HG02759 (cell line): ENCODE data around the gene CD79A.

Experiments
- ATAC-seq: cut with Tn5 transposase; IDR thresholded peaks from one replicate; pipeline ENCODE4 v1.9.1; 2021; ENCODE audit warnings: mild to moderate bottlenecking, moderate library complexity; ENCODE audit not compliant: unreplicated experiment

The CD79A gene

DNA sequence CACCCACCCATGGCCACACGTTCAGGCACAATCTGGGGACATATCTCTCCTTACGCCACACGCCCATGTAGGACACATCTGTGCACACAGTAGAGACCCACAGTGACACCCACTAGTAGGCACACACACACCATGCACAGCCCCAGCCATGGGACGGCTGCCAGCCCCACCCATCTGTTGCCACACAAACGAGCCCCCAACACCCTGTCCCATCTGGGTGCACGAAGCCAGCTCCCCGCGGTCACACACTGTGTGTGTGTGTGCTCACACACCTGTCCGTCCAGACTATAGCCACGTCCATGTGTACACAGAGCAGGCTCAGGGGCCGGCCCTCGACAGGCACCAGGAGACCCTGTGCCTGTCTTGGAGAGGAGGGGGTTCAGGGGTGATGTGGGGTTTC lies 40.6 kb downstream of the CD79A start:
- ATAC-seq, result no peak

DNA sequence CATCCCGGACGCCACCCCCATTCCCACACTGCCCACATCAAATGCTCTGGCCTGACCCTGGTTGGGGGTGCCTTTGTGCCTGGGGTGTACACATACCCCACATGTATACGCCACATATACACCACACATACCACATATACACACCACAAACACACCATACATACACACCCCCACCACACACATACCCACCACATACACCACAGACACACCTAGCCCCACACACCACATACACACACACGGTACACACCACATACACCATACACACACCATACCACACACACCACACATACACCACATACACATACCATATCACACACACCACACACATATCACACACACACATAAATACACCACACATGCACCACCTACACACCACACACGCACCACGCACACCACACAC lies 41.0 kb downstream of the CD79A start:
- no peak for ATAC-seq

DNA sequence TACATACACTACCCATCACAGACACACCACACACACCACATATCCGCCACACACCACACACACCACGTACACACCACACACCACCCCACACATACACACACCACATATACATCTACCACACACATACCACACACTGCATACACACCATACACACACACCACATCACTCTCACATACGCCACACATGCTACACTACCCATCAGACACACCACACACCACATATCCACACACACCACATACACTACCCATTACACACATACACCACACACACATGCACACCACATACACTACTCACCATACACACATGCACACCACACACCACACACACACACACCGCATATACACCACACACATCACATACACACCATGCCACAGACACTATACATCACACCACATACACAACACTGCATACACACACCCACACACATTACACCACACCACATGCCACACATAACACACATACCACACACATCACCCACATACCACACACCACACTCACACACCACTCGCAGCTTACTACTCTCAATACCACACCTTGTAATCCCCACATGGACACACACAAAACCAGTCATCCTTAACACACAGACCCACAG lies 41.7 kb downstream of the CD79A start:
- no peak for ATAC-seq

DNA sequence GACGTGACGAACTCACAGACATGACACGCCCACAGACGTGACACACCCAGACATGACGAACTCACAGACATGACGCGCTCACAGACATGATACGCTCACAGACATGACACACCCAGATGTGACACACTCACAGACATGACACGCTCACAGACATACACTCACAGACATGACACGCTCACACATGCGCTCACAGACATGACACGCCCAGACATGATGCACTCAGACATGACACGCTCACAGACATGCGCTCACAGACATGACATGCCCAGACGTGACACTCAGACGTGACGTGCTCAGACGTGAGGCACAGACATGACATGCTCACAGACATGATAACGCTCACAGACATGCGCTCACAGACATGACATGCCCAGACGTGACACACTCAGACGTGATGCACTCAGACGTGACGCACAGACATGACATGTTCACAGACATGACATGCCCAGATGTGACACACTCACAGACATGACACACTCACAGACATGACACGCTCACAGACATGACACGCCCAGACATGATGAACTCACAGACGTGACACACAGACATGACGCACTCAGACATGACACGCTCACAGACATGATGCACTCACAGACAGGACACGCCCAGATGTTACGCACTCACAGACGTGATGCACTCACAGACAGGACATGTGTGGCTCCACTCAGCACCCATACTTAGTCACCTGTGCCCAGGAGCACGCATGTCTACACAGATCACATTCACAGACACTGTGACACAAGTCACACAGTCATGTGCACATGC lies 43.1 kb downstream of the CD79A start:
- ATAC-seq, result no peak

DNA sequence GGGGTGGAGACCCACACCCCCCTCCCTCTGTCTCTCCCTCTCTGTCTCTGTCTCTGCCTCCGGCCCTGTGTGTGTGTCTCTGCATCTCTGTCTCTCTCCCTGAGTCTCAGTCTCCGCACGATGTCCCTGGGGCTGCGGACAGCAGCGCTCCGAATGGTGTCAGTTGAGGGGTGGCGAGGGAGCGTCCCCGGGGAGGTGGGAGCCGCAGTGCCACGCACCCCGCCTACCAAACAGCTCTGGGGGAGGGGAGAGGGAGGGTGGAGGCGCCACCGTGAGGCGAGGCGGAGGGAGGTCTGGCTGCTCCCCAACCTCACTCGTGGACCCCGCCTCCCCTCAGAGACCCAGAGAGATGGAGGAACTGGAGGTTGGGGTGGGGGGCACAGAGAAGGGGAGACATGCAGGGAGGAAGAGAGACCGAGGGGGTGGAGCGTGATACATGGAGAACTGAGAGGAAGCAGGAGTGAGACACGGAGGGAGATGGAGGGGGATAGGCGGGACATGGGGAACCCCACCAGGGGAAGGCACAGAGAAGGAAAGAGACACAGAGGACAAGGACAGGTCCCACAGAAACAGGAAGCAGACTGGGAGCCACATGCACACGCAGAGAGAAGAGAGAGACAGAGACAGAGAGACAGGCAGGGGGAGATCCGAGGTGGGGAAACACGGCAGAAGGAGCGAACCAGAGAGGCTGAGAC lies 44.0 kb downstream of the CD79A start:
- no peak for ATAC-seq

DNA sequence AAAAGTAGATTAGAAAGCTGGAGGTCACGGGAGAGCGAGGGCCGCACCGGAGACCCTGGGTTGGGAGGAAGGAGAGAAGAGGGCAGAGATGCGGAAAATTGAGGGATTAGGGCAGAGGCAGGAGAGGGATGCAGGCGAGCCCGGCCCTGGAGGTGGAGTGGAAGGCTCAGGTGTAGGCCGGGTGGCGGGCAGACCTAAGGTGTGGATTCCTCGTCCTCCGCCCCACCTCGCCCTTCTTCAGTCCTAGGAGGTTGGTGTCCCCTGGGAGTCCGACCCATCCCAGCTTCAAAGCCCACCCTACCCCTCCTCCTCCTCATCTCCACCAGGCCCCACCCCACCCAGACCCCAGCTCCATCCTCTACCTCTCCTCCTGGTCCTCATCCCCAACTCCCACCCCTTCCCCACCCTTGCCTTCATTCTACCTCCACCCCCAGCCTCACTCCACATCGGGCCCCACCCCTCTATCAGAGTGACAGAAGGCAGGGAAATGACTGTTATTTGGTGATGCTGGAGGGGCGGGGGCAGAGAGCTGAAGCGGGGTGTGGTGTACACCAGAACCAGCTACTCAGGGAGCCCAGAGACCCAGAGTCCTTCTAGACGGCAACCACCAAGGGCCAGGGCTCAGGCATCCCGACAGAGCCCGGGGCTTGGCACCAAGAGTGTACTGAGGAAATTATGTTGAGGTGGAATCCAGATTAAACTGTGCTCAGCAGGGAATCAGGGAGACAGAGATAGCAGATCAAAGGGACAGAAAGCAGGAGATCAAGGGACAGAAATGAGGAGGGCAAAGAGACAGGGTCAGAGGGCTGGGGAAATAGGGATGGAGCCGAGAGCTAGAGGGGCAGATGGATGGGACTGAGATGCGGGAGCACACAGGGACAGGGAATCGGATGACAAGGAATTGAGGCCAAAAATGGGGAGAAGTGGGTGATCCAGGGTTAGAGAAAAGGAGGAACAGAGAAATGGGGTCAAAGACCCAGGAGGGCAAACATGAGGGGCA lies 44.8 kb downstream of the CD79A start:
- ATAC-seq, result no peak

DNA sequence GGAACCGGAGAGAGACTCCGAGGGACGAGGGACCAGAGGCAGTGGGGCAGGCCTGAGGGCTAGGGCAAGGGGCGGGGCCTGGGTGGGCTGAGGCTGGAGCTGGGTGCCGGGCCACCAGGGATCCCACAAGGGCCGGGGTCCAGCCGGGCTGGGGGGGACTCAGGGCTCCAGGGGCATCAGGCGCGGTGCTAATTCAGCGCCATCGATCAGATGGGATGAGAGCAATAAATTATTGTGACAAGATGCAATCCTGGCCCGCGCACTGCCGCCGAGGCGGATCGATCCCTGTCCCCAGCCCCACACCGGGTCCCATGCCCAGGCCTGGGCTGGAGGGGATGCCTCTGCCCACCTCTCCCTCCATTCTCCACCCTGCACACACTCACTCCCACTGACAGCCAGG lies 45.5 kb downstream of the CD79A start:
- no peak for ATAC-seq

DNA sequence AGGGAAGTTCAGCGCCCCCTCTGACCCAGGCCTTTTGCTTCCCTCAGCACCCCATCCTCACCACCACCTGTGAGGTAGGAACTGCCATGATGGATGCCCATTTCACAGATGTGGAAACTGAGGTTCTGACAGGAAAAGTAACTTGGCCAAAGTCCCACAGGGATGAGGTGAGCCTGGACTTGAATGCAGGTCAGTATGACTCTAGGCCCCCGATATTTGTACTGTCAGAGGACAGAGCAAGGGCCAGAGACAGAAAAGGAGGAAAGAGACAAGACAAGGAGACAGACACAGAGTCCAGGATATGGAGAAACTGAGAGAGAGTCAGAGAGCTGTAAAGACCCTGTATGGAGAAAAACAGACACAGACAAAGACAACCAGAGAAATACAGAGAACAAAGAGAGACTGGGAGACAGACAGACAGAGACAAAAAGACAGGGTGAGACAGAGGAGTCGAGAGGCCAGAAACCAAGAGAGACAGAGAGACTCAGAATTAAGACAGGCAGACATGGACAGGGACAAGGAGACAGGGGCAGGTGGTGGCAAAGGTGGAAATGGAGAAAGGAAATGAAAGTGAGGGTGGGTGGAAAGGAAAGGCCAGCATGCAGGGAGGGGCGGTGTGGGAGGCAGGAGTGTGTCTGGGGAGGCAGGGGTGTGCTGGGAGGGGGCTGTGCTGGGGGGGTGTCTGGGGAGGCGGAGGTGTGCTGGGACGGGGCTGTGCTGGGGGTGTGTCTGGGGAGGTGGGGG lies 46.1 kb downstream of the CD79A start:
- ATAC-seq, result no peak

DNA sequence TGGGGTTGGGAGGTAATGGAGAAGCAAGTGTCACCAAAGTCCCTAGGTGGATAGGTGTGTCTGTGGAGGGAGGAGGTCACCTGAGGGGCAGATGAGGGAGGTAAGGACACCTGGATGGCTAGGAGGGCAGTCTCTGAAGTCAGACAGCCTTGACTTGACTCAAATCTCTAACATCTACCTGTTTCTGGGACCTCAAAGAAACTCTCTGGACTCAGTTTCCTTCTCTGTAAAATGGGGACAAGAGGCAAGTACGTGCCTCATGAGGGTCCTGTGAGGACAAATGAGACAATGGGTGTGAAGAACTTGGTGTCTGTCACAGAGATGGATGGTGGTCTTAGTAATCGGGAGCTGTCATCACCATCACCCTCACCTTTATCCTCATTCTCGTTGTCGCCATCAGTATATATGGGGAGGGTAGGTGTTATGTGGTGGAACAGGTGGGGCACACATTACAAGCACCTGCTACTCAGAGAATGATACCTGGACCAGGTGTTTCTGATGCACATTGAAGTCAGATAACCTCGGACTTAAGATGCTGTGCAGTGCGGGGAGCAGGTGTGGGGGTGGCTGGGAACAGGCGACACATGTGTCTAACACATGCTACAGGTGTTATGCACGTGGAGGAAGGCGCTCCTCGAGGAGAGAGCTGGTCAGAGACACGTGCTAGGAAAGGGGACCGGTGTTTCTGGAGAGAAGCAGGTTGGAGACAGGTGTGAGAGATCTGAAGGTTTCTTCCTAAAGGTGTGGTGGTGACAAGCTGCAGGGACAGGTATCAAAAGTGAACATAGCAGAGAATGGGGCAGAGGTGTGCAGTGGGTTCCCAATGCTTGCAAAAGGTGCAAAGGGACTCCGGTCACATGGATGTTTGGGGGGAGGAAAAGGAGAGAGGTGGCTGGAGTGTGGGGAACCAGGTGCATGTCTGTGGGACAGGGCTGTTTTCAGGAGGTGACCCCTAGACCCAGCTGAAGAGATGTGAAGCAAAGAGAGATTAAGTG lies 47.4 kb downstream of the CD79A start:
- ATAC-seq, result no peak

DNA sequence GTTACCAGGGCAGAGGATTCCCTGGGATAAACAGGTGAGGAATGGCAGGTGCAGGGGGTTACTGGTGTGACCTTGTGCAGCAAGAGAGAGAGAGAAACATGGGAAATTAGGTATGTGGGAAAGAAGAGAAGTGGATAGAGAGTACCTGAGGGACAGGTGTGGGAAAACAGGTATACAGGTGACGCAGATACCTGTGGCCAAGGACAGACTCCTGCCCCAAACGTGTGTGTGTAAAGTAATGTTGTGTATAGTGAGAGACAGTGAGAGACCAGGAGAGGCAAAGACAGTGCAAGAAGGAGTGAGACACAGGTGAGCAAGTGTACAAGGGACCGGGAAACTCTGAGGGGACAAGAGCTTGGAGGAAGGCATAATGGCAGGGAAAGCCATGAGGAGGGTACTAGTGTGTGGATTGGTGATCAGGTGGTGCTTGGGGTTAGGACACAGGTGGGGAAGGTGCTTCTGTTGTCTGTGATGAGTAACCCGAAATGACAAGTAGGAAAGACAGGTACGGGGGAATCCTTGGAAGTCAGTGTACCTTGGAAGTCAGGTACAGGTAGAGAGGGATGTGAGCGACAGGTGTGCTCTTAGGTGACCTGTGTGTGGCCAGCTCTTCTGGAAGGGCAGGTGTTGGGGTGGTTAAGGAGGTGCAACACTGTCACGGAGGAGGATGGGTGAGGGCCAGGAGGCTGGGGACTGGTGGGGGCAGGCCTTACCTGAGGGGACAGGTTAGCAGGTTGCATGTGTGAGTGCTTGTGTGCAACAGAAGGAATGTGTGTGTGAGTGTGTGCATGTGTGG lies 48.3 kb downstream of the CD79A start:
- ATAC-seq, result no peak

DNA sequence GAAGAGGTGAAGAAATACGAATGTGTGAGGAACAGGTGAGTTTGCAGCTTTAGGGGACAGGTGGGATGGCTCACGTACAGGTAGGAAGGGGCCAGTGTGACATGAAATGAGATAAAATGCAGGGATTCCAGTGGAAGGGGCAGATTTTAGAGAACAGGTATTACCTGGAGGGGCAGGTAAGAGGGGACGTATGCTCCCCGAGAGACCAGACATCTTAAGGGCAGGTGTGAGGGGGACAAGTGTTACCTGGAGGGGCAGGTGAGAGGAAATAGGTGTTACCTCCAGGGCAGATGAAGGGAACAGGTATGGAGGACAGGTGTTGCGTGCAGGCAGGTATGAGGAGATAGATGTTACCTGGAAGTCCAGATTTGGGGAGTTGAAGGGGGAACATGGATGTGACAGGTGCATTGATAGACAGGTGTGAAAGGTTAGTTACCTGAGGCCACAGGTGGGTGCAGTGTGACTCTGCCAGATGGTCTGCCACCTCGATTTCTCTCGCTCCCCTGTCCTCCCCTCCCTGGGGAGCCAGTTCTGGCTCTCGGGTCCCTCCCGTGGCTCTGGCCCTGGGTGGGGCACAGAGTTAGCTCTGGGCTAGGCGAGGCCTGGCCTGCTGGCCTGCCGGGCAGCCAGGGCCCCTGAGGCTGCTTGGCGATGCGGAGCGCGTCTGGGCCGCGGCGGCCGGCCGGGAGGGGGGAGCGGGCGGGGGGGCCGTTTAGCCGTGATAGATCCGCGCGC lies 49.1 kb downstream of the CD79A start:
- no peak for ATAC-seq

DNA sequence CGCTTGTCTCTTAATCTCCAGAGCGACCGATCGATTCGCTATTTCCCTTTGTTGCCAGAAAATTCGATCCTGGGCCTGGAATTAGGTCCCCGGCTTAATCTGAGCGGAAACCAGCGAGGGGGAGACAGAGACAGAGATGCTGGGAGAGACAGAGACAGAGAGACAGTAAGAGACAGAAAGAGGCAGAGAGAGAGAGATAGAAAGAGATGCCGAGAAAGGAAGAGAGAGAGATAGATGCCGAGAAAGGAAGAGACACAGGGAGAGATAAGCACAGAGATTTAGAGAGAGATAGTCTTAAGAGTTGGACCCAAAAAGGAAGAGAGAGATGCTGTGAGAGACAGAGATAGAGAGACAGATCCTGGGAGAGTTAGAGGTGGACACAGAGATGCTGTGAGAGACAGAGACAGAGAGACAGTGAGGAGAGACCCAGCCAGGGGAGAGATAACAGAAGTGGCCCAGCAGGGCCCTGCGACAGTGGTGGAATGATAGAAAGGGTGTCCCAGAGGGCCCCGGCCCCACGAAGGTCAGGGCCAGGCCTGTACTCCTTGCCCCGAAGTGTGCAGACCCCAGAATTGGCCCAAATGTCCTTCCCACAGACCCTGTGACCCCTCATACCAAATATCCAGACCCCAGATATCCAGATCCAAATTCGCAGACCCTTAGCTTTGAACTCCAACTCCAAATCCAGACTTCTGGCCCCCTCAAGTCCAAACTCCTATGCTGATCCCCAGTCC lies 49.9 kb downstream of the CD79A start:
- ATAC-seq, result no peak

DNA sequence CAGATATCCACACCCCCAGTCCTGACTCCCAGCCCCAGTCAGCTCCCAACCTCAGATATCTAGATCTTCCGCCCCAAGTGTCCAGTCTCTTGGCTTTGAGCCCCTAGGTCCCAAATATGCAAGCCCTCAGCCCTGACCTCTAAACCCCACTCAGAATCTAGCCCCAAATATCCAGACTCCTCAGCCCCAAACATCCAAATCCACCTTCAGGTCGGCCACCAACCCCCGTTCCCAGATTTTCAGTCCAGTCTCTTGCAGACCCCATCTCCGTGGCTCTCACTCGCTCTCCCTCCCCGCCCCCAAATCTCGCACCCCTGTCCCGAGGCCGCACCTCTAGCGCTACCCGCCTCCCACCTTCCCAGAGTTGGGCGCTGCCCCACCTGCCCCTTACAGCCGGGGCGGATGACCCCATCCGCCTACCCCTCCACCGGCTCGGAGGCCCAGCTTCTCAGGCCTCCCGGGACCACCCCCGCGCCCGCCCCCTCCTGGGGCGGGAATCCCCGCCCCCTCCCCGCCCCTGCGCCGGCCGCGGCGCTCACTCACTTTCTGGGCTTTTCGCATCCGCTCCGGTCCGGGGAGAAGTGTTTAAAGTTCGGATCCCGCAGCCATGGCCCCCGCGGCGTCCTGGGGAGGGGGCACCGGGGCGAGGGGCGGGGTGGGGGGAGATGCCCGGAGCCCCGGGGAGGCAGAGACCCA lies 50.6 kb downstream of the CD79A start:
- ATAC-seq, result no peak

DNA sequence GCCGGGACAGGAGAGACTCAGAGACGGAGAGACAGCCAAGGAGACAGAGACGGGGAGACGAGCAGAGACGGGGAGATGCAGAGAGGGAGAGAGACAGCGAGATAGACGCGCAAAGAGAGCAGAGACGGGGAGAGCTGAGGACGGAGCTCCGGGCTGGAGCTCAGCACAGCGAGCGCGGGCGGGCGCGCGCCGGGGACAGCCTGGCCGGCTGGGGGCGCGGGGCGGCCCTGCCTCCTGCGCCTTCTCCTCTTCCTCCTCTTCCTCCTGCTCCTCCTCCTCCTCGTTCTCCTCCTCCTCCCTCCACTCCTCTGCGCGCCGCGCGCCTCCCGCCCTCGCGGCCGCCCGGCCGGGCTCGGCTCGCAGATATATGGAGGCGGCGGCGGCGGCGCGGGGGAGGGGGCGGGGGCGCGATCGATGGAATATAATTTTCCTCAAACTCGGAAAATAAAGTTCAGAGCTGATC lies 51.2 kb downstream of the CD79A start, which contains the start of gene ERFL:
Gene ERFL, minus strand, starts transcription at position 229 of the 463 bp plus-strand sequence. CDS start 15,530 bp downstream, outside the sequence.
- no peak for ATAC-seq

DNA sequence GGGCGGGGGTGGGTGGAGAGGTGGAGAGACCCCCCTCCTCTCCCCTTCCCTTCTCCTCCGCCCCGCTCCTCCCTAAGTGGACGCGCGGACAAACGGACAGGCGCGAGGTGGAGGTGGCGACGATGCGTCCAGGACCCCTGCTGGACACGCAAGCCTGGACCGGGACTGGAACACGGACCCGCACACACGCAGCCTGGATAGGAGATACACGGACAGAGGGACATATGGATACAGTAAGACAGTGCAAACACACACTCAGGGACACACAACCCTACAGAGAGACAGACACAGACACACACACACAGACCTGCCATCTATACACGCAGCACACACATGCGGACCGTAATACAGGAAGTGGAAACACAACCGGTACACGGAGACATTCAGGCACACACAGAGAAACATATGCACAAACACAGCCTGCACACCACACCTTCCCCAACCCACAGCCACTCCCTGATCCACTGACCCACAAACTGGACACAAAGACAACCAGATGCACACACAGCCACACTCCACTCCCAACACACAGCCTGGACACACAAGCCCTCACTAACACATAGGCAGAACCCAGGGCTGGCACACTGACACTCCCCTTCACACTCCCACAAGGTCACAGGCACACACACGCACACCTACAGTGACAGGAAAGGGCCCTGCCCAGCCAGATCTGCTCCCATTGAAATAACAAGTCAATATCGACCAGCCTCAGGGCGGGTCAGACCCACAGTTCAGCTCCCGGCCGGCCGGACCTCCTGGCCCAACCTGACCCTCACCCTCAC lies 51.9 kb downstream of the CD79A start:
- no peak for ATAC-seq
